Stimulated activated CD8-positive, alpha-beta memory T cell treated with anti-CD3 and anti-CD28 coated beads, Interleukin-4, amount 100 ng/mL, for 4 hours (primary cell): Measurements from ENCODE around the gene SMIM24.
"Not testable (repeated sequence)": the region's sequence is repeated elsewhere in the genome, so short reads cannot be mapped to it uniquely, and the experiment has no call there.

Source experiments
- DNase-seq, 2 donors: peaks; one replicate each; pipeline ENCODE4 v3.0.0-alpha.2; 2020; ENCODE audit warnings: low read depth in 2 of 2, low spot score in 1 of 2

Gene SMIM24

DNA sequence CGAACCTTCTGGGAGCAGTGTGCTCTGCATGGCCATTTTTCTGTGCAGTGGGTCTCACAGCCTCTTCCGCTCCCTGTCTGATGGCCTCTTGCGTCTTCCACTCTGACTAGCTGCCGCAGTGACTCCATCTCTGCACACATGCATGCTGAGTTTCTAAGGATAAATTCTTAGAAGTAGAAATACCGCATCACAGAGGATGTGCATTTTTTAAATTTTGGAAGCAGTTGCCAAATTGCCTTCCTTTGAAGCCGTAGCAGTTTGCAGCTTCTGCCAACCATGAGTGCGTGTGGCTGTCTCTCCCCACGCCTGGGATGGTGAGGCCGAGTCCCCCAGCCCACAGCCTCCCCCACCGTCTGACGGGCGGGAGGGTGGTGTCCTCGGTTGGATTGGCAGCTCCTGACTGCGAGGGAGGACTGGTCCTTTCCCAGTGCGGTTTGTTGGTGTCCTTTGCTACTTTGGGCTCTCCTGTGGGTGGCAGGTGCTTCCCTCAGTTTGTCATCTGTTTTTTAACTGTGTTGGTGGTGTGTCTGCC, 35.6 kb upstream of the SMIM24 start:
- DNase-seq = no peak

- no peak for DNase-seq
Observed at GRCh38 chr19:3514930-3515329, 34.6 kb upstream of the SMIM24 start.

- DNase-seq = no peak
Observed at GRCh38 chr19:3513229-3514140, 33.2 kb upstream of the SMIM24 start.

DNA sequence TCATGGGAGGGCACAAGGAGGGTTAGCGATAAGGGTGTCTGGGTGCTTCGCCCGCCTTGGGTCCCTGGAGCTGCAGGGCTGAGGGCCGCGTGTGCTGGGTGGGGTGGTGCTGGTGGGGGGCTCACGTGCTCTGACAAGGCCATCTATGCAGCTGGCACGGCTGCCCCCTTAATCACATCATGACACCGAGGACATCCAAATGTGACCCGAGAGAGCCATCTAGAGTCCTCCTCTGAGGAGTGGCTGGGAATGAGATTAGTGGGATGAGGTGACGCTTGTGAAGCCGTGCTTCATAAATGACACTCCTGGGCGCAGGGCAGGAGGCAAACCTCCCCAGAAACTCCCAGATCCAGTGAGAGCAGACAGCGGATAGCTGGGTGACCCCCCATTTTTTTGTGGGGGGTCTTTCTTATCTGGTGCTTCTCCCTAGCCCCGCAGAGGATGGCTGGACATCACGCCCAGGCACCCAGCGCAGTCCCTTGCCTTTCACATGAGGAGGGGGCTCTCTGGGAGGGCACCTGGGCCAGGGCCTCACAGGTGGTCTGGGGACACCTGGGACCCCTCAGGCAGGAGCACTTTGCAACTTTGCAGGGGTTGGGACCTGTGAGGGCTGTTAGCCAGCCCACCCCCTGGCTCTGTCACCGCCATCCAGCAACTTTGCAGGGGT, 32.4 kb upstream of the SMIM24 start:
- DNase-seq = no peak

DNA sequence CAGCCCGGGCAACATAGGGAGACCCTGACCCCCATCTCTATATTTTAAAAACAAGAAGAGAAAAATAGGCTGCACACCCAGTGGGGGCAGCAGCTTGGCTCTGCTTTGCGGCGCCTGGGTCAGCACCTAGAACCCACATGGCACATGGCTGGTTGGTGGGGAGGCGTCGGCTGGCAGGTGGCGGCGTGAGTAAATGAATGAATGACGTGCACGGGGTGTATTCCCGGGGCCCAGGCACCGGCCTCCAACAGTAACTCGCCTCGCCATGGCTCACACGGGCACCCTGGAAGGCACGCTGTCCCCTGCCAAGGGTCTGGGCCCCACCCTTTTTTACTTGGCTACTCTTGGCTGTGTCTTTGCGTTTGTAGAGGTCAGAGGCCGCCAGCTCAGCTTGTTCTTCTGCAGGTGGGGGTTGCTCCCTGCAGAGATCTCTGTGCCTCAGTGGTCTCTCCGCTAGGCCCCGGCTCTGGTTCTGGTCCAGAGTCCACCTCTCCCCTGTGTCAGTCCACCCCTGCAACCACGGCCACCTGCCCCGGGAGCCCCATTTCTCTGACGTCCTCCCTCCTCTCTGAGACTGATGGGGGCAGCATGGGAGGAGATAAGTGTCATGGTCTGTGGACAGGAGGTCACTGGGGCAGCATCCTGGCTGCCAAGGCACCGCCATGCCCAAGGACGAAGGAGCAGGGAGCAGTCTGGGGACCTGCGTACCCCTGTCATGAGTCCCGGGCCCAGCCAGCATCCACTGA, 31.4 kb upstream of the SMIM24 start:
- DNase-seq = no peak

GRCh38 chr19:3510727-3511126, 30.4 kb upstream of the SMIM24 start:
- DNase-seq = no peak

GRCh38 chr19:3509566-3509989, 29.3 kb upstream of the SMIM24 start:
- DNase-seq = no peak

DNA sequence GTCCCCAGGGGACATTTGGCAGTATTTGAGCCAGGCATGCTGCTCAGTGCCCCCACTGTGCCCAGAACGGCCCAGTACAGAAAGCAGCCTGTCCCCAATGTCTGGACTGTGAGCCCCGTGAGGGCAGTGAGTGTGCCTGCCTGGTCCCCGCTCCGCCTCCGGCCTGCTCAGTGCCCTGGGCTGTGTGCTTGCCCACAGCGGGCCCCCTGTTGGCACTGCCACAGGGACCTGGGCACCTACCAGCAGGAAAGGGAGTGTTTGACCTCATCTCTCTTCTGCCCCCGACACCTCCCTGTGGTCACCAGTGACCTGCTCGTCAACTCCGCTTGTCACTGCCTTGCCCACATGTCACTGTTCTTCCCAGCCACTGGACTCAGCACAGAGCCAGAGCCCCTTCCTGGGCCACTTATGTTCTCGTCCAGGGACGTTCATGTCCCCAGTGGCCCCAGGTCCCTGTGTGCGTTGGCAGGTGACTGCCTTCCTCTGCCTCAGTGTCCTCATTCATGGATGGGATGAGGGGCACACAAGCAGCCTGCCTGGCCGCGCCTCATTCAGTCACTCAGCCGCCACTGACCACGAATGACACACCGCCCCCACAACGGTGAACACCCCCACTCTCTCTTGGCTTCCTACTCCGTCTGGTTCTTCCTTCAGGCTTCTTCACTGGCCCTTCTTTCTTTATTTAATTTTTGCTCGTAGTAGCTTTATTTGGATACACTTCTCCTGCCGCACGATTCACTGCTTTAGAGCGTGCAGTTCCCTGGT, 28.6 kb upstream of the SMIM24 start:
- no peak for DNase-seq

DNA sequence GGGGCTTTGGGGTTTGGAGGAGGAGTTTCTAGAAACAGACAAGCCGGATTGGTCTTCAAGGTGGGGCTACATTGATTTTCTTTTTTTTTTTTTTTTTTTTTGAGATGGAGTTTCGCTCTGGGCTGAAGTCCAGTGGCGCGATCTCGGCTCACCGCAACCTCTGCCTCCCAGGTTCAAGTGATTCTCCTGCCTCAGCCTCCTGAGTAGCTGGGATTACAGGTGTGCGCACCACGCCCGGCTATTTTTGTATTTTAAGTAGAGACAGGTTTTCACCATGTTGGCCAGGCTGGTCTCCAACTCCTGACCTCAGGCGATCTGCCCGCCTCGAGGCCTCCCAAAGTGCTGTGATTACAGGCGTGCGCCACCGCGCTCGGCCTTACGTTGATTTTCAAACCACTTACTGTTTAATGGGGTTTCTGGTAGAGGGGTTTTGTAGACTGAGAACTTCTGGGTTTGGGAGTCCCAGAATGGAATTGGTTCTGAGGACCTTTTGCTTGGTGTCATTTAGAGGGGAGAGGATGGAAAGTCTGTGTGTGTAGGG, 27.9 kb upstream of the SMIM24 start:
- DNase-seq = not testable (repeated sequence)

GRCh38 chr19:3507371-3508120, 27.2 kb upstream of the SMIM24 start:
- DNase-seq = no peak

- DNase-seq = no peak
Observed at GRCh38 chr19:3506384-3507340, 26.3 kb upstream of the SMIM24 start.

DNA sequence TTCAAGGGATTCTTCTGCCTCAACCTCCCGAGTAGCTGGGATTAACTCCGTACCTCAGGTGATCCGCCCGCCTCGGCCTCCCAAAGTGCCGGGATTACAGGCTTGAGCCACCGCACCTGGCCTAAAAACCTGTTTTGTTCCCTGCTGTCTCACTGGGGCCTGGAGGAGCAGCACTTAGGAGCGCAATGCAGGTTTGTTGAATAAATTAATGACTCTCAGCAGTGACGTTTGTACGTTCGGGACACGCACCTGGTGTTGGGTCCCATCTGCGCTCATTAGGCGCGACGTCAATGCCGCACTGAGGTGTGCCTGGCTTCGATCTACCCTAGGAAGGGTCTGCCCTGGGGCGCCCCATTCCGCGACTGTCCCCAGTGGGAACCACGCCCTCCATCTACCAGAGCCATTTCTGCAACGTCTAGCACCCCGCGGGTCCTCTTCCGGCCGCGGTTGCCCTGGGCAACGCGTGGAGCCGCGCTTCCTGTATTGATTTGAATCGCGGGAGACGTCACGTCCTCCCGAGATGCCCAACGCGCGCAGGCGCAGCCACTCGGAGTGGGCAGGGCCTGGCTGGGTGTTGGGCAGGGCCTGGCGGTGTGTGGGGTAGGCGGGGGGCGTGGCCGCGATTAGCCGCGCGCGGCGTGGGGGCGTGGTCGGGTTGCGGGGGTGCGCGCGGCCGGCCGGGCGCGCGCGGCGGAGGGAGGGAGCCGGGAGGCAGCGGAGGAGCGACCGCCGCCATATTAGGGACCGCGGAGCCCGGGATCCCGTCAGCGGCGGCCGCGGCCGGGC, 25.5 kb upstream of the SMIM24 start, which contains the start of gene FZR1:
Gene FZR1, plus strand, starts transcription at position 714 of the 786 bp plus-strand sequence. CDS start 16,679 bp downstream, outside the sequence.
- peak; percentile 98 to 99 for DNase-seq

DNA sequence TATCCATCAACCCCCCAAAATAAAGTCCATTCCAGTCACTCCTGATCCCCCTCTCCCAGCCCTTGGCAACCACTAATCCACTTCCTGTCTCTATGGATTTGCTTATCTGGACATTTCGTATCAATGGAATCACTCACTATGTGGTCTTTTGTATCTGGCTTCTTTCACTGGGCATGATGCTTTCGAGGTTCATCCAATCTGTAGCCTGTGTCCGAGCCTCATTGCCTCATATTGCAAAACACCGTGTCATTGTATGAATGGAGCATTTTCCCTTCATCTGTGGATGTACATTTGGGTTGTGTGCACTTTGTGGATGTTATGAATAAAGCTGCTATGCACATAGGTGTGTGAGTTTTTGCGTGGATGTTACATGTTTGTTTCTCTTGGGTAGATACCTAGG, 24.4 kb upstream of the SMIM24 start:
- no peak for DNase-seq

DNA sequence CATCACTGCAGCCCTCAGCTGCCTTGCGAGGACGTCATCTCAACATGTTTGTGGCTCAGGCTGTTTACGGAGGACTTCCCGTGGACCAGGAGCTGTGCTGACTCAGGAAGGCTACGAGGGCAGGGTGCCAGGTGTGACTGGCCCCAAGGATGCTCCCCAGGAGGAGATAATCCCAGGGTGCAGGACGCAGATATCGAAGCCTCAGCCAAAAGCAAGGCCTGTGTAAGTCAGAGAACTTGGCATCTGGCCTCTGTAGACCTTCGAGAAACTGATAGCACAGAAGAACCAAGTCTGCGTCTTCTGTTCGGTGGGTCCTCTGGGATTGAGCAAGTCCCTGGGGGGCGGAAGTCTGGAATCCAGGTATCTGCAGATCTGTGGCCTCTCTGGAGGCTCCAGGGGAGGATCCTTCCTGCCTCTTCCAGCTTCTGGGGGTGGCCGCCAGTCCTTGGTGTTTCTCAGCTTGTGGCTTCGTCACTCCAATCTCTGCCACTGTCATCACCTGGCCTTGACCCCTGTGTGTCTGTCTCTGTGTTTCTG, 22.8 kb upstream of the SMIM24 start:
- no peak for DNase-seq

DNA sequence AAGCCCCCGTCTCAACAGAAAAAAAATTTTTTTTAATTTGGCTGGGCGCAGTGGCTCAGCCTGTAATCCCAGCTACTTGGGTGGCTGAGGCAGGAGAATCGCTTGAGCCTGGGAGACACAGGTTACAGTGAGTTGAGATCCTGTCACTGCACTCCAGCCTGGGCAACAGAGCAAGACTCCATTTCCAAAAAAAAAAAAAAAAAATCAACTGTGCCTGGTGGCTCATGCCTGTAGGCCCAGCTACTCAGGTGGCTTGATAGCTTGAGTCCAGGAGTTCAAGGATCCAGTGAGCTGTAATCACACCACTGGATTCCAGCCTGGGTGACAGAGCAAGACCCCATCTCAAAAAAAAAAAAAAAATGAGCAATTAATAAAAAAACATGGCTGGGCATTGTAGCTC, 21.5 kb upstream of the SMIM24 start:
- no peak for DNase-seq

GRCh38 chr19:3500429-3501101, 20.2 kb upstream of the SMIM24 start, which contains the start of gene DOHH:
DOHH (minus strand) TSS chr19:3500674; CDS start chr19:3496814, 3,860 bp downstream.
- peak; percentile 92 to 93 for DNase-seq
